WTC11 (cell line): ENCODE measurements around the gene CGA.

Source experiments
- CBFB ChIP-seq: sonication (generic); formaldehyde crosslinking; IDR thresholded peaks from 2 replicates; pipeline ENCODE4 v1.8.1; 2022; ENCODE audit warnings: mild to moderate bottlenecking, low read depth, missing genetic modification reagents
- CREM ChIP-seq: sonication (generic); formaldehyde crosslinking; IDR thresholded peaks from 2 replicates; pipeline ENCODE4 v1.8.1; 2022; ENCODE audit warnings: mild to moderate bottlenecking, missing genetic modification reagents, moderate library complexity
- GABPB1 ChIP-seq: sonication (generic); formaldehyde crosslinking; IDR thresholded peaks from 2 replicates; pipeline ENCODE4 v1.8.1; 2023; ENCODE audit warnings: mild to moderate bottlenecking, missing genetic modification reagents
- HMGXB4 ChIP-seq: sonication (generic); formaldehyde crosslinking; IDR thresholded peaks from 2 replicates; pipeline ENCODE4 v1.8.1; 2023; ENCODE audit warnings: mild to moderate bottlenecking, moderate library complexity, missing genetic modification reagents
- JAZF1 ChIP-seq: fragments of 250-450 bp; sonication (Bioruptor Pico); IDR thresholded peaks from 2 replicates; pipeline ENCODE4 v1.9.0; 2021; ENCODE audit warnings: moderate library complexity, mild to moderate bottlenecking, inconsistent platforms
- JUN ChIP-seq: sonication (generic); formaldehyde crosslinking; IDR thresholded peaks from 2 replicates; pipeline ENCODE4 v1.8.0; 2023; ENCODE audit warnings: mild to moderate bottlenecking, missing genetic modification reagents
- MAX ChIP-seq: sonication (generic); formaldehyde crosslinking; IDR thresholded peaks from 2 replicates; pipeline ENCODE4 v1.8.0; 2022; ENCODE audit warnings: mild to moderate bottlenecking, missing genetic modification reagents
- NR2C2 ChIP-seq: sonication (generic); formaldehyde crosslinking; IDR thresholded peaks from 2 replicates; pipeline ENCODE4 v1.8.0; 2022; ENCODE audit warnings: mild to moderate bottlenecking, missing genetic modification reagents
- SP1 ChIP-seq: sonication (generic); formaldehyde crosslinking; conservative IDR thresholded peaks from 2 replicates; pipeline ENCODE4 v1.8.1; 2022; ENCODE audit warnings: missing genetic modification reagents
- ZBTB43 ChIP-seq: sonication (generic); formaldehyde crosslinking; IDR thresholded peaks from 2 replicates; pipeline ENCODE4 v1.8.1; 2023; ENCODE audit warnings: mild to moderate bottlenecking, missing genetic modification reagents
- TF ChIP-seq, protein P1 (sequence below): fragments of 200-600 bp; IDR thresholded peaks from 2 replicates; pipeline ENCODE4 v1.8.0; 2022; ENCODE audit warnings: antibody characterized with exemption
- TF ChIP-seq, protein P2 (sequence below): sonication (generic); formaldehyde crosslinking; IDR thresholded peaks from 2 replicates; pipeline ENCODE4 v1.8.1; 2022; ENCODE audit warnings: low read depth, missing genetic modification reagents, borderline replicate concordance
- TF ChIP-seq, protein P3 (sequence below): sonication (generic); formaldehyde crosslinking; IDR thresholded peaks from 2 replicates; pipeline ENCODE4 v1.8.1; 2023; ENCODE audit warnings: mild to moderate bottlenecking, missing genetic modification reagents

GRCh38 chr6:87127737-87128136, 32.8 kb upstream of the CGA start:
- TF ChIP-seq CREM (CRISPR knock-in tag) (no peak), SP1 (no peak), JUN (no peak), MAX (CRISPR knock-in tag) (no peak), JAZF1 (CRISPR knock-in tag) (no peak), ZBTB43 (CRISPR knock-in tag) (no peak), CBFB (CRISPR knock-in tag) (no peak), HMGXB4 (CRISPR knock-in tag) (no peak), NR2C2 (no peak), GABPB1 (CRISPR knock-in tag) (no peak)
- TF ChIP-seq, protein P1, sequence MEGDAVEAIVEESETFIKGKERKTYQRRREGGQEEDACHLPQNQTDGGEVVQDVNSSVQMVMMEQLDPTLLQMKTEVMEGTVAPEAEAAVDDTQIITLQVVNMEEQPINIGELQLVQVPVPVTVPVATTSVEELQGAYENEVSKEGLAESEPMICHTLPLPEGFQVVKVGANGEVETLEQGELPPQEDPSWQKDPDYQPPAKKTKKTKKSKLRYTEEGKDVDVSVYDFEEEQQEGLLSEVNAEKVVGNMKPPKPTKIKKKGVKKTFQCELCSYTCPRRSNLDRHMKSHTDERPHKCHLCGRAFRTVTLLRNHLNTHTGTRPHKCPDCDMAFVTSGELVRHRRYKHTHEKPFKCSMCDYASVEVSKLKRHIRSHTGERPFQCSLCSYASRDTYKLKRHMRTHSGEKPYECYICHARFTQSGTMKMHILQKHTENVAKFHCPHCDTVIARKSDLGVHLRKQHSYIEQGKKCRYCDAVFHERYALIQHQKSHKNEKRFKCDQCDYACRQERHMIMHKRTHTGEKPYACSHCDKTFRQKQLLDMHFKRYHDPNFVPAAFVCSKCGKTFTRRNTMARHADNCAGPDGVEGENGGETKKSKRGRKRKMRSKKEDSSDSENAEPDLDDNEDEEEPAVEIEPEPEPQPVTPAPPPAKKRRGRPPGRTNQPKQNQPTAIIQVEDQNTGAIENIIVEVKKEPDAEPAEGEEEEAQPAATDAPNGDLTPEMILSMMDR: no peak
- TF ChIP-seq, protein P2, sequence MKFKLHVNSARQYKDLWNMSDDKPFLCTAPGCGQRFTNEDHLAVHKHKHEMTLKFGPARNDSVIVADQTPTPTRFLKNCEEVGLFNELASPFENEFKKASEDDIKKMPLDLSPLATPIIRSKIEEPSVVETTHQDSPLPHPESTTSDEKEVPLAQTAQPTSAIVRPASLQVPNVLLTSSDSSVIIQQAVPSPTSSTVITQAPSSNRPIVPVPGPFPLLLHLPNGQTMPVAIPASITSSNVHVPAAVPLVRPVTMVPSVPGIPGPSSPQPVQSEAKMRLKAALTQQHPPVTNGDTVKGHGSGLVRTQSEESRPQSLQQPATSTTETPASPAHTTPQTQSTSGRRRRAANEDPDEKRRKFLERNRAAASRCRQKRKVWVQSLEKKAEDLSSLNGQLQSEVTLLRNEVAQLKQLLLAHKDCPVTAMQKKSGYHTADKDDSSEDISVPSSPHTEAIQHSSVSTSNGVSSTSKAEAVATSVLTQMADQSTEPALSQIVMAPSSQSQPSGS (CRISPR knock-in tag): no peak
- TF ChIP-seq, protein P3, sequence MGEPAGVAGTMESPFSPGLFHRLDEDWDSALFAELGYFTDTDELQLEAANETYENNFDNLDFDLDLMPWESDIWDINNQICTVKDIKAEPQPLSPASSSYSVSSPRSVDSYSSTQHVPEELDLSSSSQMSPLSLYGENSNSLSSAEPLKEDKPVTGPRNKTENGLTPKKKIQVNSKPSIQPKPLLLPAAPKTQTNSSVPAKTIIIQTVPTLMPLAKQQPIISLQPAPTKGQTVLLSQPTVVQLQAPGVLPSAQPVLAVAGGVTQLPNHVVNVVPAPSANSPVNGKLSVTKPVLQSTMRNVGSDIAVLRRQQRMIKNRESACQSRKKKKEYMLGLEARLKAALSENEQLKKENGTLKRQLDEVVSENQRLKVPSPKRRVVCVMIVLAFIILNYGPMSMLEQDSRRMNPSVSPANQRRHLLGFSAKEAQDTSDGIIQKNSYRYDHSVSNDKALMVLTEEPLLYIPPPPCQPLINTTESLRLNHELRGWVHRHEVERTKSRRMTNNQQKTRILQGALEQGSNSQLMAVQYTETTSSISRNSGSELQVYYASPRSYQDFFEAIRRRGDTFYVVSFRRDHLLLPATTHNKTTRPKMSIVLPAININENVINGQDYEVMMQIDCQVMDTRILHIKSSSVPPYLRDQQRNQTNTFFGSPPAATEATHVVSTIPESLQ (CRISPR knock-in tag): no peak
